22Rv1 (cell line): Measurements from ENCODE around the gene LMO3.
"Not testable (repeated sequence)": the region's sequence is repeated elsewhere in the genome, so short reads cannot be mapped to it uniquely, and the experiment has no call there.

ENCODE experiments used
- H3K27ac ChIP-seq: fragments of 450-650 bp; 2 replicates; pipeline ENCODE4 v1.5.1; 2017
- CTCF ChIP-seq: fragments of 450-650 bp; IDR thresholded peaks from 2 replicates; pipeline ENCODE4 v1.5.1; 2017; ENCODE audit warnings: mild to moderate bottlenecking
- ZFX ChIP-seq: fragments of 450-650 bp; IDR thresholded peaks from 2 replicates; pipeline ENCODE4 v1.6.1; 2017; ENCODE audit warnings: antibody characterized with exemption, borderline replicate concordance

LMO3 gene

GRCh38 chr12:16553457-16553856 is 52.5 kb downstream of the LMO3 start:
- no peak overlapping the region for H3K27ac ChIP-seq
- no peak for TF ChIP-seq ZFX
- no peak for TF ChIP-seq CTCF

DNA sequence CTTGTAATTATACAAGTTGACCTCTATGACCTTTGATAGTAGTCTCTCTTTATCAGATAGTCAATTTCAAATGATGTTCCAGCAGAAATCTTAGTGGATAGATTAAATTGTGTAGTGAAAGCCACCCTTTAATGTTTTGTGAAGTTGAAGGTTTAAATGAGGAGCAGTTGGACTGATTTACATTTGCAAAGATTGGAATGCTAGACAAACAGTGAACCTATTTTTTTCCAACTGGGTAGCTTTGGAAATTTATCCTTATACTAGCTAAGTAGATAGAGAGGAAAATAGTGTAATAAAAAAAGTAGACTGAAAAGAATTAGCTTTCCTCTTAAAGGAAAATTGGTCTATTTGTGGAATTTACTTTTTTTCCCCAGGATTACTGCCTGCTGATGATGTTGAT is 53.7 kb downstream of the LMO3 start:
- H3K27ac ChIP-seq, result no peak overlapping the region
- no peak for TF ChIP-seq ZFX
- TF ChIP-seq CTCF, result no peak

- no peak for TF ChIP-seq ZFX
- no peak overlapping the region for H3K27ac ChIP-seq
These were observed 60.1 kb downstream of the LMO3 start for GRCh38 chr12:16545836-16546235.

DNA sequence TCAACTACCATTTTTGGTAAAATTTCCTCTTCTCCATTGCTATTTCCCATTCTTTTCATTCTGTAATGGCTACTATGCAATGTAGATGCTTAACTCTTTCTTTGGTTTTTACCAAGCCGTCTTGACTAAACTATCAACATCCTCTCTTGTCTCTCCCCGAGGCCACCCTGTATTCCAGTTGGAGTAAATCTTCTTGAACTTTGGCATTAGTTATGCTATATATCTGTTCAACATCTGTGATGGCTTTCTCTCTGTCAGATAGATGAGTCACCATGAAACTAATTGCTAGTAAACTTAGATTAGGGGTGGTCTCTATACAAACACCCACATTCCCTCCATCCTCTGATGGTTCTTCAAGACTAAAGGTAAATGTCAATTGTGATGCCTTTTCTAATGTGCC is 63.4 kb downstream of the LMO3 start:
- TF ChIP-seq CTCF, result no peak
- TF ChIP-seq ZFX, result no peak
- no peak overlapping the region for H3K27ac ChIP-seq

GRCh38 chr12:16537652-16538051 is 68.3 kb downstream of the LMO3 start:
- H3K27ac ChIP-seq, result not testable (repeated sequence)

DNA sequence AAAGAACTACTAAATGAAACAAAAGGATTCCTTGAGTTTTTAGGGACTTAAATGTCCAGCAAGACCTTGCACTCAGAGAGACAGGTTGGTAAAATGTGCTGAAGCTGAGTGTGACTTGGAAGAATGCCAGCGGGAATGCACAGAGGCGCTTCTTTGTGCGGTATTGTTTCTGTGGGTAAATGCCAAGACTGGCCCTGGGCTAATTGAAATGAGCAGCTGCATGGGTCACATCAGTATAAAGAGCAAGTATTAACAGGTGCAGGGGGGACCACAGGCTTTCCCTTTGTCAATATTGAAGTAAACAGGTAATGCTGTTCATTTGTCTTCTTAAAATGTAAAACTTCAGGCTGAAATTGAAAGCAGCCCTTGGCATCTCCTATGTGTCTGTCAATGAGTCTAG is 74.3 kb downstream of the LMO3 start:
- H3K27ac ChIP-seq, result no peak overlapping the region
- no peak for TF ChIP-seq CTCF
- TF ChIP-seq ZFX, result no peak

DNA sequence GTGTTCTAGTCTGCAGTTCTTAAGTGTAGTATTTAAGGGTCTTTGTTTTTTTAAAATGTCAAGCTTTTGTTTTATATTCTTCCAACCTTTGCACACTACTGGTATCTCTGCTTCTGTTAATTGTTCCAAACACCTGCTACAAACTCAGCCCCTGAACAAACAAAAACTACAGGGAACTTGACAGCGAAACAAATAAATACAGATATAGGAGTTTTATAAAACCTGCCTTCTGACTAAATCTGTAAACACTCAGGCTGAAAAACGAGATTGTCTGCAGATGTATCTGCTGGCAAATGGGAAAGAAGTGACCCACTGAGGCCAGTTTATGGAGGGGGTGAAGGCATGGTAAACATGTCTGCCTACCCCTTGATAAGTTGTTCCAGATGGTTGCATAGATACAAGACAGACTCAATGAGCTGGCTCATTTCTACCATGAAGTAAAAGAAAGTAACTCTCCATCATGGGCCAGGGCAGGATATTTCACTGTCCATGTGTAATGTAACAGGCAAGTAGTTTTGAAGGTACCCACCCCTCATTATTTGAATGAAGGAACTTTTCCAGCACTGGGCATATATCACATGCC is 75.6 kb downstream of the LMO3 start:
- H3K27ac ChIP-seq, result no peak overlapping the region
- no peak for TF ChIP-seq CTCF
- TF ChIP-seq ZFX, result no peak

- no peak for TF ChIP-seq ZFX
- no peak for TF ChIP-seq CTCF
- no peak overlapping the region for H3K27ac ChIP-seq
These were observed 79.3 kb downstream of the LMO3 start for GRCh38 chr12:16526693-16527092.
